ELR (cell line): ENCODE measurements around the gene LYRM9.
A peak's percentile ranks its signal among the peaks of the same experiment; 100 is the strongest.
"Not testable (repeated sequence)": the region's sequence is repeated elsewhere in the genome, so short reads cannot be mapped to it uniquely, and the experiment has no call there.

Experiments used
- DNase-seq: peaks from one replicate; pipeline ENCODE4 v3.0.0-alpha.2; 2015; ENCODE audit warnings: low read depth

LYRM9 gene

DNA sequence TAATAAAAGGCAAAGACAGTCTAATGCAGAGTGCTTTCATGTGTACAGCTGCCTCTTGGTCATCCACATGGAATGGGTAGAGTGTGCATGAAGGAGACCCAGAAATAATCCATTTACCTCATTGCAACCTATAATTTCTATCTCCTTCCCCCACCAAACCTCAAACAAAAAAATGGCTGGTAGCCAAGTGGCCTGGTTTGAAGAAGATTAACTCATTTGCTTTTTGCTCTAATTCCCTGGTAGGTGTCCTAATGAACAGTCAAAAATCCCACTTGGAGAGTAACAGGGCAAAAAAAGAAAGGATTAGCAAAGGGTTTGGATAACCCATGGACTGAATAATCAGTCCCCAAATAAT lies 13.0 kb upstream of the LYRM9 start:
- no peak for DNase-seq

DNA sequence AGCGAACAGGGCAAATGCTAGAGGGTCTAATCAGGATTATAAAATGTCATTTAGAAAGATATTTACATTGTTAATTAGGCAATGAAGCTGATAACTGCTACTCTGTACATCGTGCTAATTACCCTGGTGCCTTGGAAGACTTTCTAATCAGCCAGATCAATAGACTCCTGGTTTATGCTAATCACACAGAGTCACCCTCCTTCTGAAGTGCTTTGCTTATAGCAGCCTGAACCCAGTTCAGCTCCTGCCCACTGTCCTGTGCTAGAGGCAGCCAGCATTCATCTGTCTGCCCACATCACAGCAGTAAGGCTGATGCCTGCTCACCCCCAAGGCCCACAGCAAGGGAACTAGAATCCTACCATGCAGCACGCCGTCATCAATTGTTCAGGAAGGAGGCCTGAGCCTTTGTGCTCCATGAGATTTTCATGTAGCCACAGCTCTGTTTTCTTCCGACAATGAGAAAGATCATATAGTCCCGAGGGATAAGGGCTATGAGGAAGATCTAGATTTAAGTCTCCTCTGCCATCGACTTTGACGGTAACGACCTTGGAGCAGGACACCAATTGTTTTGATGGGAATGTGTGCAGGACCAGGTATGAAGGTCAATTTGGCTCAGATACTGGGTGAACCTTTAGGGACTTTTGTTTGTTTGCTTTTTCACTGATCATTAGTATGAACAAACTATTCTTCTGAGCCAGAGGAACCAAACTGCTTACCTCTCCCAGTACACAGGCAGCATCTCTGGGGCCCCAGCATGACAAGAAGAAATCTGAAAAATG lies 12.5 kb upstream of the LYRM9 start:
- DNase-seq = no peak

DNA sequence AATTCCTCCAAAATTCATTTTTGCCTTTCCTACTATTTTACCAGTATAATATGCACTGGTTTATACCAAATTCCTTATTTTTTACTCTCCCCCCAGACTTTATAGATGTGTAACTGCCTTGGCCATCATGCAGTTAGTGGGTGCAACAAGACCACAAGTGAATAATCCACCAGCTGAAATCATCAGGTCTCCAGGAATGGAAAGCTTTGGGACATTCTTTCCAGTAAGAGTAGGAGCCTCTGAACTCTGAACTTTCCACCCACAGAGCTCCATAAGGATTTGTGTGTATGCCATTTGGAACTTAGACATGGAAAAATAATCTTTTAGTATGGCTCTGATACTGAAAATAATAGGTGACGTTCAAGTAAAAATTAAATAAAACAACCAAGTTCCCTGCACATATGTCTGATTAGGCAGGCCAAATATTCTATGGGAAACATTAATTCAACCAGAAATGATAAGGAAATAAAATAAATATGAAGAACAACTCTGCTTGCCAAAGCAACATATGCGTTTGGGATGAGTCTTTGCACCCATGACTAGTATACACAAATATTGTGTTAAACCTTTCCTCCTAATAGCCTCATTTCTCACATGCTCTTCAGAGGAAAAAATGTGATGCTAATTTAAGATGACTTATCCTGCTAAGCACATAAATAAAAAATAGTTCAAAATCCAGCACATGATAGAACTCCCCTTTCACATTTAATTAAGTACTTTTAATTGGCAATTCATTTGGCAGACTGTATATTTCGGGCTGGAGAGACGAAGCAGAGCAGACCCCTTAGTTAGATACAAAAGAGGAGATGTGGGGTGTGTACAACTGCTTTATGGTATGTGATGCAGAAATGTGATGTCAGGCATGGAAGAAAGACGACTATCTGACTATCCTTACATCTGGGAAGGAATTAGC lies 11.6 kb upstream of the LYRM9 start:
- DNase-seq = no peak

DNA sequence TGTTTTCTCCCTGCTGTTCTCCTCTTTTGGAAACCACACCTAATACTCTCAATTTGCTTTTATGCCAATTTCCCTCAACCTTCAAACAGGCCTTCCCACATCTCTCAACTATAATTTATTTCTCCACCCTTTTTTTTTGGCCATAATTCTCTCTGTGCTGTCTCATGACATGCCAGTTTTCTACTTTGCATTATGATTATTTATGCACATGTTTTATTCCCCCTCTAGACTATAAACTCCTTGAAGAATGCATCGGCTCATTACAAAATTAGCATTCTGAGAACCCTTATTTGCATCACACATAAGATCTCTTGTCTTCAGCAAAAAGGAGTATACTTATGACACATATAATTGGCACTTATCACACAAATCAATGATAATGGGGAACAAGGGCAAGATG lies 10.9 kb upstream of the LYRM9 start:
- no peak for DNase-seq

DNA sequence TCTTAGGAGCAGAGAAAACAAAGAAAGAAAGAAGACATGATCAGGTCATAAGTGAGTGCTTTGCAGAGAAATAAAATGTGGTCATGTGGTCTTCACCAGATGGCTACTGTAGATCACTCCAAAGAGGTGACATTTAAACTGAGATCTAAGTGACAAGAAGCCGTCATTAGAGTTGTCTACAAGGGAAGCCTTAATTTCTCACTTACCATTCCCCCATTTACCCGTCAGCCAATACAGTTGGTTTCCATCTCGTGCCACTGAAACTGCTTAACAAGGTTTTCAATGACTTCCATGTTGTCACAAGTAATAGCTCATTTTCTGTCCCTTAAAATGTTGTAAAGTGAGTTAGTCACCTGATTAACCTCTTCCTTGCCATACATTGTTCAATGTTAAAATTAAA lies 6.4 kb upstream of the LYRM9 start:
- DNase-seq = no peak

DNA sequence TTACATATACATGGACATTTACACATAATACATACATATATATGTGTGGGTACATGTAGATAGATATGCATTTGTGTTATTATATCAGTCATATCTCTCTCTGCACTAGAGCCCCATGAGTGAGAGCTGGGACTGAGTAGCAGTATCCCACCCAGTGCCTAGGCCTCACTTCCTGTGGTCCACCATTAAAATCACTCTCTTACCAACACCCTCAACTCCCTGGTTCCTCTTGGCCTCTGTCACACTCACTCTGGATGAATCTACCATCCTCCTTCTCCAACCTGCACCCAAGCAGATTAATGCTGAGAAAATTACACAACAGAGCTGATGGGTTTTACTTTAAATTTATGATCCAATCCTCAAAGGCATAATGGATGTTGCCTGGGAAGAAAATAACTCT lies 4.9 kb upstream of the LYRM9 start:
- DNase-seq = no peak

DNA sequence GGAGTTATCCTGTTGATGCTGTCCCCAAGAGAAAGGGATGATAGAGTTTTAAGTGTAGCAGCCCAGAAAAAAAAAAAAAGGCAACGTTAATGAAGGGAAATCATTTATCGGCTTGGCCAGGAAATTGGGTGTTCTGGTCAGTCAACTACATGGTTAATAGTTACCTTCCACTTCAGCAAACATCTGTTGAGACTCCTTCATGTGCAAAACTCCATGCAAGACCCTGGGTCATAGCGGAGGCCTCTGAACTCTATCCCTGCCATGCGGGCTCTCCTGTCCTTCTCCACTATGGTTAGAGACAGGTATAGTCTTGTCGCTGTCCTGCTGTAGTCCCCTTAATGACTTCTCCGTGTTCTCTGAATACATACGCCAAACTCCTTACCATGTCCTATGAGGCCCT lies 3.5 kb upstream of the LYRM9 start:
- DNase-seq = no peak

DNA sequence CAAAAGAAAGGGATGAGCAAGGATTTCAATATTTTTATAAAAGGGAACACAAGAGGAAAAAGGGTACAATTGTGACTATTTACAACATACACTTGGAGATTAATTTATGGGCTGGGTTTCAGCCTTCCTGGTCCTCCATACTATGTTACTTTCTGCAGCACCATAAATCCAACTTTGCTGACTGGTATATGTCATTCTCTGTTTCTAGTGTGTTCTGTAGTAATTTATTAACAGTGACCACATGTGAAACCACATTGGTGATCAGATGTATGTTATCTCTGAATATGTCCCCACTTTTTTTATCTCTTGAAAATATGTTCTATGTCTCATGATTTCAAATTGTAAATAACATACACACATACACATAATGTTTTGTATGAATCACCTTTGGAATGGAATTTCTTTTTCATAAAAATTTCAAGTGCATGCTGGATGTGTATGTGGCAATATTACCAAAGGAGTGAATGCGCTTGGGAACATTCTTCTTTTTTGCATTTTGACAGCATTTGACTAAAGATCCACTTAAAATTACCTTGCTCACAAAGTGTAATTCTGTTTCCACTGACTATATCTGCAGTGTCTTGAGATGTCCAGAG lies 2.9 kb upstream of the LYRM9 start:
- DNase-seq = no peak

DNA sequence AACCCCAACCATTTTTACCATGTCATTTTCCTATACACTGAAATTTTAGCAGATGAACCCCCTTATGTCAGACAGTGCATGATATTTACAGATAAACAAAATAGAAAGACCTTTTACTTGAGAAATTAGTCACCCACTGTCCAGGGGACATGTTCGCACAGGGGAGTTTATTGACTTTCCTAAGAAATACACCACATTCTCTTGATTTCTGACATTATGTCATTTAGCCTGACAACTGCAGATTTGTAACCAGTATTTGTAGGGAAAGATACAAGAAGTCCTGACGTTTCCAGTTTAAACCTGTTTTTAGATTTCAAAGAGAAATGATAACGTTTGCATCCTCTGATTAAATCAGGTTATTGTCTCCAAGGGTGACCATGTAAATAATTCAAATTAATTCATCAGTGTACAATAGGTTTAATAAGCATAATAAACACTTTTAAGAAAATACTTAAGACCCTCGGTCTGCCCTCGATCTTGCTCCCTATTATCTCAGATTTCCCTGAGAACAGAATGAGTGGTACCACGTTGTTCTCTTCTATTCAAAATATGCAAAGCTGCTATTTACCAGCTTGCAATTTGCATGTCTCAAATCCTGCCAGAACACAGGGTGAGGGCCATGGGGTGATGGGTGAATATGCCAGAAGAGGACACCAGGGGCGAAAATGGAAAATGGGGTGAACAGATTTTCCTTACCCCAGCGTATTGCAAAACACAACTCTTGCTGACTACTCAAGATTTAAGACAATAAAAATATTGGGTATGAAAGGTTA lies 2.1 kb upstream of the LYRM9 start:
- DNase-seq = no peak

DNA sequence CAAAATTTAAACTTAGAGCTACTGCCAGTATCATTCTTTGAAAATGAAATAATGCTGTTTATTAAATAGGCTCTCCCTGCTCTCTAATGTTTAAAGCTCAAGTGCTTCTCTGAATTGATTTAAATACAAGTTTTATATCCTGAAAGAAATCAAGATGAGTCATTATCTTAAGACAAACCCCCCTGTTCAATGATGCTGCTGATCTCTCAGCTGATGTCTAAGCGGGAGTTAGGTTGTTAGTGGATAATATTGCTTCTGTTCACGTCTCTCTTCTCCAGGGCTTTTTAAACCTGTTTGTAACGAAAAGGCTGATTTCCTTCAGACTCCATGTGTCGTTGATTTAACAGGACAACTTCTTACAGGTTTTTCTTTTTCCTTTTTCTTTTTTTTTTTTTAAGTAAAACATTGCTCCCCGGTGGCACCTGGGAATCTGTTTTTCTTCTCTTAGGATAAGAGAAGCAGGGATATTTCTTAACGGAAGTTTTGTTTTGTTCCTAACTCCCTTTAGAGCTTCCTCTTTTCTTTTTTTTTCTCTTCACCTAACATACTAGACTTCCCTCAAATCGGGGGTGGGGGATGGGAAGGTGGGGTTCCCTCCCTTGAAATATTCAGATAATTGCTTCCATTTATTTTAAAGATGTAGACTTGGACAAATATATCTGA lies 807 bp upstream of the LYRM9 start:
- peak; percentile 46 for DNase-seq

DNA sequence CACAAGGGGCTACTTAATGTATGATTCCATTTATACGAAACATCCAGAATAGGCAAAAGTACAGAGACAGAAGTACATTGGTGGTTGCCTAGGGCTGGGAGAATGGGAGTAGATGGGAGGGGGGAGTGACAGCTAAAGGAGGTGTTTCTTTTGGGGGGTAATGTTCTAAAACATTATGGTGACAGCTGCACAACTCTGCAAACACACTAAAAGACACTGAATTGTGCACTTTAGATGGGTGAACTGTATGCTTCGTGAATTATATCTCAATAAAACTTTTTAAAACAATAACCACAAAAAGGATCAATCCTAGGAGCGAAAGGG lies 661 bp downstream of the LYRM9 start:
- DNase-seq = no peak

DNA sequence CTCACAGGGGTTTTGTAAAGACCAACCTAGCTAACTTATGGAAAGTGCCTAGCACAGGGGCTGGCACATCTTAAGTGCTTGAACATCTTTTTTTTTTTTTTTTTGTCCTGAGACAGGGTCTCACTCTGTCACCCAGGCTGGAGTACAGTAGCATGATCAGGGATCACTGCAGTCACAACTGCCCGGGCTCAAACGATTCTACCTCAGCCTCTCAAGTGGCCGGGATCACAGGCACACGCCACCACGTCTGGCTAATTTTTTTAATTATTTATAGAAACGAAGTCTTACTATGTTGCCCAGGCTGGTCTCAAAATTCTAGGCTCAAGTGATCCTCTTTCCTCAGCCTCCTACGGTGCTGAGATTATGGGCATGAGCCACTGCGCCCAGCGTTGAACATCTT lies 1.3 kb downstream of the LYRM9 start:
- DNase-seq = no peak

DNA sequence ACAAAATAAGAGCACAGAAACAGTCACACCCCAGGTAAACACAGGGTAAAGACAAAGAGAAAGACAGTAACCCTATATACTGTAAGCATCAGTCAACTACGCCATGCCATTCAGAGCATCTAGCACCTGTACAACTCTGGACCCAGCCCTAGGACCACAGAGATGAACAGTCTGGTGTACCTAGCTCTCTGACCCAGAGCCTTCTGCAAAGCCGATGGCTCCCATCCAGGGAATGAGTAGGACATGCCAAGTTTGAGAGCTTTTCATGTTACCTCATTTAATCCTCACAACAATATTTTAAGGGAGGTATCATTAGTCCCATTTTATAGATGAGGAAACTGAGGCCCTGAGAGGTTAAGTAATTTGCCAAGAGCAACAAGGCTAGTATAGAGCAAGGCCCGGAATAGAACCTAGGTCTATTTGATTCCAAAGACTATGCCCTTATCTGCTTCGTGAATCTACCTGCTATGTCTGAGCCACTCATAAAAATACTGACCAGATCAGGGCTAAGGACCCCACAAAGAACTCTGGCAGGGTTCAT lies 3.4 kb downstream of the LYRM9 start:
- DNase-seq = no peak

DNA sequence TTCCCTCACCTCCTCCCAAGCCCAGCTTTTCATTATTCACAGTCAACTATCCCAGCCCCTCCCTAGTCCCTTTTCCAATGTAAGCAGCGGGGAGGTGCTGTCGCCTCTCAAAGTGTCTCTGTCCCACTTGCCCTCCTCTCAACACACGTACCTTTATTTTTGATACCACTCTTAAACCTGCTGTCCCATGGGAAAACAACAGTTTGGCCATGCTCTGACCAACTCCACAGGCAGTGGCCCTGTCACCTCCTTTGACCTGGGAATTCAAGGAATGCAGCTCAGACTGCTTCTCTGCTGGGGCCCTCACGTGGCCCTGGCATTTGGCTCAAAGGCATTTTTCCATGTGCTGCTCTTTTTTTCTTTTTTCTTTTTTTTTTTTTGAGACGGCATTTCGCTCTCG lies 4.2 kb downstream of the LYRM9 start:
- no peak for DNase-seq

DNA sequence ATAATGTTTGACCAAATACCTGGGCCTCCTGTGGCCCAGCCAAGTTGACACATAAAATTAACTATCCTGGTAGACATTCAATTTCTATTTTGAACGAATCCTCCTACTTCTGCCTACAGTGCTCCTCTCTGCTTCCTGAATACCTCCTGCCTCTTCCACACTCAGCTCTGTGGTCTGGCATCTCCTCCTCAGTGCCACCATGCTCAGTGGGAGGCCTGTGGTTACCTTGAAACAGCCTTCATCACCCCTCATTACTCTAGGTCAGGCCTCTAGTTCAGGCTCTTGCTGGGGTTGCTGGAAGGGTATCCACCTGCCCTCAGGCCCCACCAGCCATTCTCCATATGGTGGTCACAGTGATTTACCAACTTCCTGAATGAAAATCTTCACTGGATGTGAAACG lies 5.1 kb downstream of the LYRM9 start:
- DNase-seq = no peak

DNA sequence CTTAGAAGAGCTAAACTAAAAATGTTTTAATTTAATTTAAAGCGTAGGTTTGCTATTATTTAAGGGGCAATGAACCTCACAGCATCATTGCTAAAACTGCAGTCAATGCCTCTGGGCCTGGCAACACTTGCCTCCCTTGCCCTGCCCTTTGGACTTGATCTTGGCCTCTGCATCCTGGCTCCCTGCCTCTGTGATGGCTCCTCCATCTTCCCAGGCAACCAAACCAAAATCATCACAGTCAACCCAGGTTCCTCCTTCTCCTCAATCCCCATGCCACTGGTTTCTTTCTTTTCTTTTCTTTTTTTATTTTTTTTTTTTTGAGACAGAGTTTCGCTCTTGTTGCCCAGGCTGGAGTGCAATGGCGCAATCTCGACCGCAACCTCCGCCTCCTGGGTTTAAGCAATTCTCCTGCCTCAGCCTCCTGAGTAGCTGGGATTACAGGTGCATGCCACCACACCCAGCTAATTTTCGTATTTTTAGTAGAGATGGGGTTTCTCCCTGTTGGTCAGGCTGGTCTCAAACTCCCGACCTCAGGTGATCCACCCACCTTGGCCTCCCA lies 6.7 kb downstream of the LYRM9 start:
- DNase-seq = not testable (repeated sequence)

DNA sequence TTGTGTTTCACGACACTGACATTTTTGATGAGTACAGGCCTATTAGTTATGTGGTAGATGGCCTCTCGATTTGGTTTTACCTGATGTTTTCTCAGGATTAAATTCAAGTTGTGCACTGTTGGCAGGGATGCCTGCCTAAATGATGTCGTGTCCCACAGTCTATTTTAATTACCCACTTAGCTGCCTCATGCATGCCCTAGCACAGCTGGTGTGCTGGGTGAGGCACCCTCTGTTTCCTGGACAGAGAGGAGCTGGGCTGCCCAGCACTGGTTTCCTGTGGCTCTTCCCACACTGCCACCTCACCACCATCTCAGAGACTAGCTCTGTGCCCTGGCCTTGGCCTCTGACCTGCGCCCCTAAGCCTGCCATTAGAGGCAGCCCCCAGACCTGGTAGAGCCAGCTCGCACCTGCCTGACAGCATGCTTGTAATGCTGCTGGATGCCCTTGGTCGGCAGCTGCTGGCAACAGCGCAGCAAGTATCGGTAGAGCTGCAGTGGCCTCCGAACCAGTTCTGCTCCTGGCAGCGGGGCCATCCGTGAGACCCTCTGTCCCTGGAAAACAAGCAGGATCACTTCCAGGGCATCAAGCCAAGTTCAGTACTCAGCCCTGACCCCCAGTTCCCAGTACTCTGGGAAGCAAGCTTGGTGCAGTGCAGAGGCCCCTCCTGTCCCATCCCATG lies 10.9 kb downstream of the LYRM9 start:
- no peak for DNase-seq

DNA sequence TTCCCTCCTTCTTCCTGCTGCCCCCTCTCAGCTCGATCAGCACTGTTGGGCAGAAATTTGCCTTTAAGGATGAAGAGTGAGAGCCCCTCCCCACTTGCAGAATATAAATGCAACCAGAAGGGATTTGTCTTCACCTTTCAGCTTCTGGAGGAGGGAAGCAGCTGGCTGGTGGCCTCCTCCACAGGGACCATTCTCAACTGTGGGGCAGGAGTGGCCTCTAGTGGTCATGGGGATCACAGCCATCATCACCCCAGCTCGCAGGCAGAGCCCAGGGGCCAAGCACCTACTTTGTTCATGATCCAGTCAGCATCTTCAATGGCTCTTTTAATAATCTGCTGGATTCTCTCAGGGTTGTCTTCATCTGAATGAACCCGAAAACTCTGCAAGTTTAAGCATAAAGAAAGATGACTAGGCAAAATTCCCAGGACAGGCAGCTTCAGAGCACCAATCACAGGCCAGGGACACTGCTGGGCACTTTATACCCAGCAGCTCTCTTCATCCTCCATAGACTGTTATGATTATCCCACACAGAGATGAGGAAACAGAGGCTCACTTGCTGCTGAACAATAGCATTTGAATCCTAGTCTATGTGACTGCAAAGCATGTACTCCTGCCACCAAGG lies 13.1 kb downstream of the LYRM9 start:
- DNase-seq = peak; percentile 70

DNA sequence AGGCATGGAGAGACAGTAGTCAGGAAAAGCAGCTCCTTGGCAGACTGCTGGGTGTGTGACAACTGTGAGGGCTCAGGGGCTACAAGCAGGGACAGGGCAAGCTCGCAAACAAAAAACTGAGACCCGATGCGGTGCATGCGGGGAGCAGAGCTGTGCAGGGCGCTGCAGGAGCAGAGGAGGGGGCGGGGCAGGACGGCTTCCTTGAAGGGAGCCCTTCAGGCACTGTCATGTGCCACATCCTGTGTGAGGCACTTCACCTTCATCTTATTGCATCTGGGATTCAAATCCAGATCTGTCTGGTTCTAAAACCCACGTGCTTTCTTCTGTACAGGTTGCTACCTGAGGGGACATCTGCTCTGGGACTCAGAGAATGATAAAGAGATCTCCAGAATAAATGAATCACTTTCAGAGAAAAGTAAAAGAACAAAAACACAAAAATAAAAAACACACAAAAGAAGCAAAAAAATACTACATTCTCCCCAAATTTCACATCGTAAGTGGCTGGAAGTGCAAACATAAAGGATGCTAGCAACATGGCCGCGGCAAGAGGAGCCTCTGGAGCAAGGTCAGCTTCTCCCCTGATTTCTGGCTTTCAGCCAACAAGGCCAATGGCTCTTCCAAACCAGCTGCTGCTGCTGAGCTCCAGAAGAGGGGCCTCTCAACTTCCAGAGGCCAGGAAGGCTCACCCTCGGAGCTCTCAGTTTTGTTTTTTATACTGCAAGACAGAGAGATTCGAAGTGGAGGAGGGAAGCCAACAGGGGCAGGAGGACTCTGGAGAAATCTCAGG lies 14.2 kb downstream of the LYRM9 start:
- DNase-seq = no peak
